H4 (cell line): ENCODE measurements around the gene RBM15B. TPM values are rescaled to one million over a fixed set of nuclear protein-coding genes. Genes with fewer than 3 reads are reported as not detected.
"Not testable (repeated sequence)": the region's sequence is repeated elsewhere in the genome, so short reads cannot be mapped to it uniquely, and the experiment has no call there.

Source experiments
- DNase-seq: peaks from one replicate; pipeline ENCODE4 v3.0.0-alpha.2; 2015; ENCODE audit warnings: low spot score
- total RNA-seq: library from RNA; depleted of rRNA; stranded (reverse); fragments of >200 nt; shearing (Covaris generic); gene quantifications from 2 replicates; pipeline ENCODE4 v1.2.3, GENCODE V29; 2014

Gene RBM15B
- total RNA-seq, 1 experiment from 2014 or later, result 10.6 TPM

GRCh38 chr3:51379301-51379700 lies 11.8 kb upstream of the RBM15B start:
- no peak for DNase-seq

- DNase-seq, result no peak
Measured at GRCh38 chr3:51379746-51380455, 11.2 kb upstream of the RBM15B start.

GRCh38 chr3:51380601-51381332 lies 10.3 kb upstream of the RBM15B start:
- no peak for DNase-seq

GRCh38 chr3:51381333-51381705 lies 9.8 kb upstream of the RBM15B start:
- DNase-seq, result no peak

- no peak for DNase-seq
Measured at GRCh38 chr3:51382076-51382745, 8.9 kb upstream of the RBM15B start.

GRCh38 chr3:51382947-51383578 lies 8.0 kb upstream of the RBM15B start:
- DNase-seq, result no peak

GRCh38 chr3:51384055-51384725 lies 6.9 kb upstream of the RBM15B start:
- no peak for DNase-seq

GRCh38 chr3:51384726-51385473 lies 6.2 kb upstream of the RBM15B start, which contains the start of gene MANF:
Gene MANF, plus strand, starts transcription at chr3:51385291. Its CDS starts 52 bp downstream, at chr3:51385343.
- DNase-seq, result peak; percentile 92

- DNase-seq, result no peak
Measured at GRCh38 chr3:51385621-51386091, 5.4 kb upstream of the RBM15B start.

GRCh38 chr3:51386159-51386851 lies 4.8 kb upstream of the RBM15B start:
- DNase-seq, result no peak

GRCh38 chr3:51386852-51387229 lies 4.2 kb upstream of the RBM15B start:
- DNase-seq, result no peak

- DNase-seq, result not testable (repeated sequence)
Measured at GRCh38 chr3:51387281-51387680, 3.8 kb upstream of the RBM15B start.

GRCh38 chr3:51388286-51389029 lies 2.6 kb upstream of the RBM15B start:
- DNase-seq, result no peak

- no peak for DNase-seq
Measured at GRCh38 chr3:51389423-51390183, 1.5 kb upstream of the RBM15B start.

- no peak for DNase-seq
Measured at GRCh38 chr3:51390246-51391074, 625 bp upstream of the RBM15B start.

- DNase-seq, result no peak
Measured at GRCh38 chr3:51391566-51392354, 675 bp downstream of the RBM15B start.
